HTR-8/SVneo (cell line): ENCODE results near the gene MCCD1.

Experiments used
- DNase-seq: peaks from one replicate; pipeline ENCODE4 v3.0.0; 2011; ENCODE audit warnings: low spot score, mixed read lengths; ENCODE audit not compliant: insufficient read length
- FAIRE-seq: peaks from 2 replicates; lab custom pipeline; 2011; peaks lifted over from hg19 to GRCh38; lab: Jason Lieb, UNC

MCCD1 gene

GRCh38 chr6:31567531-31568370 is 39.0 kb downstream of the MCCD1 start:
- FAIRE-seq (no peak), DNase-seq (no peak)

GRCh38 chr6:31568537-31568961 is 39.8 kb downstream of the MCCD1 start:
- no peak for FAIRE-seq
- DNase-seq: no peak

DNA sequence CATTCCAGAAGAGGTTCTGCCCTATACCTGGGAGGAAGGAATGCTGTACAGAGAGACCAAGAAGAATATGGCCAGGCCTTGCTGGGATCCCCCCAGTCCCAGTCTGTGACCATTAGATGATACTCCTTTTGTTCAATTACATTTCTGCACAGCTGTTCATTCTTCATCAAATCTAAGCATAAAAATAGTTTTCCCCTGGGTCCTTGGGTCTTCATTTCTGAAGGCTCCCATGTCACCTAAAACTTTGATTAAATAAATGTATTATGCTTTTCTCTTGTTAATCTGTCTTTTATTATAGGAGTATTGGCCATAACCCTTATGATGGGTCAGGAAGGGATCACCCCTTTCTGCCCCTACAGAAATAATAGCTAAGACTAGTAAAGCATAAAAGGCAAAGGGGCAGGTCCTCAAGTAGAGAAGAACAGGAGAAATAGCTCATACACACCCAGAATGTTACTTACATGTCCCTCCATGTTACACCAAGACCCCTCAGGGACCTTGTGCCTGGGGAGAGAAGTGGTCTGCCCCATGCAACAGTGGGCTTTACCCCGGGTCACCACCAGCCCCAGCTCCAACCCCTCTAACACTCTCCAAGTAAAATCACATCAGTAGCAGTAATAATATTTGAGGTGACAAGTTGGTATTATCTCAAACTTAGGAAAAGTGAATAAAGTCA is 41.2 kb downstream of the MCCD1 start:
- FAIRE-seq: no peak
- DNase-seq: no peak

- FAIRE-seq (no peak), DNase-seq (no peak)
Measured at GRCh38 chr6:31572041-31572911, 43.5 kb downstream of the MCCD1 start, which contains the start of gene LTA. Gene LTA (plus strand): TSS chr6:31572289. CDS start chr6:31572743, 454 bp downstream.

- FAIRE-seq (no peak), DNase-seq (no peak)
Measured at GRCh38 chr6:31573239-31574105, 44.7 kb downstream of the MCCD1 start.

- no peak for FAIRE-seq
- no peak for DNase-seq
Measured at GRCh38 chr6:31574106-31575061, 45.6 kb downstream of the MCCD1 start.

GRCh38 chr6:31575335-31575901 is 46.7 kb downstream of the MCCD1 start, which contains the start of gene TNF:
Gene TNF (plus strand): TSS chr6:31575565. CDS start chr6:31575742, 177 bp downstream.
- DNase-seq (no peak), FAIRE-seq (no peak)

- no peak for FAIRE-seq
- DNase-seq: no peak
Measured at GRCh38 chr6:31575952-31576685, 47.4 kb downstream of the MCCD1 start.

GRCh38 chr6:31576897-31577578 is 48.3 kb downstream of the MCCD1 start:
- DNase-seq: no peak
- no peak for FAIRE-seq

DNA sequence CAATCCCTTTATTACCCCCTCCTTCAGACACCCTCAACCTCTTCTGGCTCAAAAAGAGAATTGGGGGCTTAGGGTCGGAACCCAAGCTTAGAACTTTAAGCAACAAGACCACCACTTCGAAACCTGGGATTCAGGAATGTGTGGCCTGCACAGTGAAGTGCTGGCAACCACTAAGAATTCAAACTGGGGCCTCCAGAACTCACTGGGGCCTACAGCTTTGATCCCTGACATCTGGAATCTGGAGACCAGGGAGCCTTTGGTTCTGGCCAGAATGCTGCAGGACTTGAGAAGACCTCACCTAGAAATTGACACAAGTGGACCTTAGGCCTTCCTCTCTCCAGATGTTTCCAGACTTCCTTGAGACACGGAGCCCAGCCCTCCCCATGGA is 48.8 kb downstream of the MCCD1 start:
- DNase-seq (no peak), FAIRE-seq (no peak)

DNA sequence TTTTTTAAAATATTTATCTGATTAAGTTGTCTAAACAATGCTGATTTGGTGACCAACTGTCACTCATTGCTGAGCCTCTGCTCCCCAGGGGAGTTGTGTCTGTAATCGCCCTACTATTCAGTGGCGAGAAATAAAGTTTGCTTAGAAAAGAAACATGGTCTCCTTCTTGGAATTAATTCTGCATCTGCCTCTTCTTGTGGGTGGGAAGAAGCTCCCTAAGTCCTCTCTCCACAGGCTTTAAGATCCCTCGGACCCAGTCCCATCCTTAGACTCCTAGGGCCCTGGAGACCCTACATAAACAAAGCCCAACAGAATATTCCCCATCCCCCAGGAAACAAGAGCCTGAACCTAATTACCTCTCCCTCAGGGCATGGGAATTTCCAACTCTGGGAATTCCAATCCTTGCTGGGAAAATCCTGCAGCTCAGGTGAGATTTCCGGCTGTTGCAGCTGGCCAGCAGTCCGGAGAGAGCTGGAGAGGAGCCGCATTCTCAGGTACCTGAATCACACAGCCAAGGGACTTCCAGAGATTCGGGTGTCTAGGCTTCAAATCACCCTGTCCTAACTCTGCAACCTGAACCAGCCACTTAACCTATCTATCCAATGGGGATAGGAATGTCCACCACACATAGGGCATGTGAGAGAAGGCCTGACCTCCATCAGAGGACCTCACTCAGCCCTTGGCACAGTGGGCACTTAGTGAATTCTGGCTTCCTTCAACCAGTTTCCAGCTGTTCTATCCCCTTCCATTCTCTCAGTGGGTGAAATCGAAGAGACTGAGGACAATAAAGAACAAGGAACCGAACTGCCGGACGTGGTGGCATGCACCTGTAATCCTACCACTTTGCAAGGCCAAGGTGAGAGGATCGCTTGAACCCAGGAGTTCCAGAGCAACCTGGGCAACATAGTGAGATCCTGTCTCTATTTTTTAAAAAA is 49.7 kb downstream of the MCCD1 start:
- DNase-seq: no peak

GRCh38 chr6:31579119-31579505 is 50.4 kb downstream of the MCCD1 start:
- FAIRE-seq: no peak

More for the DNA sequence above, 49.7 kb downstream of the MCCD1 start:
- FAIRE-seq: no peak

More at GRCh38 chr6:31579119-31579505, 50.4 kb downstream of the MCCD1 start:
- DNase-seq: no peak
